Trophoblast cell (in vitro differentiated cells and primary cell): ENCODE results near the gene EPHA3.

Source experiments
- DNase-seq, 2 donors: peaks; one replicate each; pipeline ENCODE4 v3.0.0-alpha.2; 2016
- H2AFZ ChIP-seq: 2 replicates; pipeline ENCODE4 v1.6.1; 2013; ENCODE audit warnings: low read length, moderate library complexity, mild to moderate bottlenecking; ENCODE audit not compliant: insufficient read depth, poor library complexity
- H2AK5ac ChIP-seq: 2 replicates; pipeline ENCODE4 v1.6.1; 2013; ENCODE audit warnings: mild to moderate bottlenecking, low read length
- H2BK120ac ChIP-seq: 2 replicates; pipeline ENCODE4 v1.6.1; 2013; ENCODE audit warnings: low read length, mild to moderate bottlenecking, moderate library complexity; ENCODE audit not compliant: insufficient read depth, poor library complexity
- H2BK12ac ChIP-seq: 2 replicates; pipeline ENCODE4 v1.6.1; 2013; ENCODE audit warnings: mild to moderate bottlenecking, low read length, moderate library complexity
- H2BK5ac ChIP-seq: 2 replicates; pipeline ENCODE4 v1.6.1; 2013; ENCODE audit warnings: low read length, low read depth, moderate library complexity, mild to moderate bottlenecking; ENCODE audit not compliant: poor library complexity
- H3K14ac ChIP-seq: 2 replicates; pipeline ENCODE4 v1.6.1; 2013; ENCODE audit warnings: mild to moderate bottlenecking, low read length
- H3K18ac ChIP-seq: 2 replicates; pipeline ENCODE4 v1.6.1; 2013; ENCODE audit warnings: mild to moderate bottlenecking, low read length
- H3K23ac ChIP-seq: 2 replicates; pipeline ENCODE4 v1.6.1; 2013; ENCODE audit warnings: low read length
- H3K27ac ChIP-seq: 2 replicates; pipeline ENCODE4 v1.5.1; 2013; ENCODE audit warnings: low read depth, mild to moderate bottlenecking, inconsistent platforms, low read length, moderate library complexity
- H3K27me3 ChIP-seq: 2 replicates; pipeline ENCODE4 v1.6.1; 2013; ENCODE audit warnings: inconsistent platforms, mild to moderate bottlenecking, low read length, moderate library complexity; ENCODE audit not compliant: insufficient read depth
- H3K36me3 ChIP-seq, 2 experiments: 1 replicate in 1 of 2; 2 replicates in 1 of 2; pipeline ENCODE4 v1.6.1; 2013; ENCODE audit warnings: low read length in 2 of 2, mild to moderate bottlenecking in 2 of 2, moderate library complexity in 1 of 2; ENCODE audit not compliant: insufficient read depth in 2 of 2, control insufficient read depth in 1 of 2
- H3K4ac ChIP-seq: 2 replicates; pipeline ENCODE4 v1.6.1; 2013; ENCODE audit warnings: low read depth, mild to moderate bottlenecking, low read length, moderate library complexity
- H3K4me1 ChIP-seq, 2 experiments: 1 replicate in 1 of 2; 2 replicates in 1 of 2; pipeline ENCODE4 v1.6.1; 2013; ENCODE audit warnings: low read length in 2 of 2, mild to moderate bottlenecking in 2 of 2, moderate library complexity in 1 of 2; ENCODE audit not compliant: insufficient read depth in 2 of 2, control insufficient read depth in 1 of 2
- H3K4me2 ChIP-seq: 2 replicates; pipeline ENCODE4 v1.6.1; 2013; ENCODE audit warnings: inconsistent platforms, mild to moderate bottlenecking, low read length, moderate library complexity
- H3K4me3 ChIP-seq: 2 replicates; pipeline ENCODE4 v1.5.1; 2013; ENCODE audit warnings: mild to moderate bottlenecking, low read depth, low read length, inconsistent platforms
- H3K79me1 ChIP-seq: one replicate; pipeline ENCODE4 v1.6.1; 2013; ENCODE audit warnings: low read length
- H3K79me2 ChIP-seq: 2 replicates; pipeline ENCODE4 v1.6.1; 2013; ENCODE audit warnings: low read length, mild to moderate bottlenecking; ENCODE audit not compliant: control insufficient read depth, insufficient read depth, poor library complexity
- H3K9ac ChIP-seq: 2 replicates; pipeline ENCODE4 v1.6.1; 2013; ENCODE audit warnings: mild to moderate bottlenecking, low read length
- H3K9me3 ChIP-seq: 2 replicates; pipeline ENCODE4 v1.6.1; 2013; ENCODE audit warnings: low read depth, mild to moderate bottlenecking, control low read depth, inconsistent platforms, low read length; ENCODE audit not compliant: insufficient read depth
- H4K12ac ChIP-seq: 2 replicates; pipeline ENCODE4 v1.6.1; 2013; ENCODE audit warnings: low read depth, mild to moderate bottlenecking, low read length, moderate library complexity
- H4K8ac ChIP-seq: 2 replicates; pipeline ENCODE4 v1.6.1; 2013; ENCODE audit warnings: low read depth, mild to moderate bottlenecking, low read length, moderate library complexity
- H4K91ac ChIP-seq: one replicate; pipeline ENCODE4 v1.6.1; 2013; ENCODE audit warnings: low read depth, mild to moderate bottlenecking, low read length, moderate library complexity
- WGBS: extraction: QIAGEN DNeasy Blood & Tissue Kit; methylation state at CpG from one replicate; pipeline ENCODE4 v1.1.7; 2013; ENCODE audit warnings: missing lambda C conversion rate; ENCODE audit not compliant: insufficient read length, insufficient coverage; ENCODE audit errors: extremely low coverage; 5-methylcytosine and 5-hydroxymethylcytosine counted together

The EPHA3 gene

GRCh38 chr3:89223188-89223587 is 115.8 kb downstream of the EPHA3 start:
- no peak overlapping the region for H2AFZ ChIP-seq
- H3K27me3 ChIP-seq: no peaks in the 10 kb centered on the region
- H3K18ac ChIP-seq: no peak overlapping the region
- no peak overlapping the region for H3K4ac ChIP-seq
- H4K91ac ChIP-seq: no peak overlapping the region
- H3K4me1 ChIP-seq: no peaks in the 10 kb centered on the region
- no peak overlapping the region for H3K4me3 ChIP-seq
- H2AK5ac ChIP-seq: no peak overlapping the region
- WGBS: no CpG with 5 or more reads among the region's 6 CpGs
- no peak overlapping the region for H4K8ac ChIP-seq
- no peak overlapping the region for H2BK5ac ChIP-seq
- H3K9ac ChIP-seq: no peak overlapping the region
- no peak overlapping the region for H3K23ac ChIP-seq
- no peak overlapping the region for H2BK120ac ChIP-seq
- H3K79me1 ChIP-seq: no peaks in the 10 kb centered on the region
- H3K27ac ChIP-seq: no peak overlapping the region
- no peaks in the 10 kb centered on the region for H3K79me2 ChIP-seq
- H3K4me2 ChIP-seq: no peak overlapping the region
- H4K12ac ChIP-seq: no peak overlapping the region
- H3K36me3 ChIP-seq: no peaks in the 10 kb centered on the region
- H3K9me3 ChIP-seq: no peaks in the 10 kb centered on the region
- H2BK12ac ChIP-seq: no peak overlapping the region
- no peak overlapping the region for H3K14ac ChIP-seq
- DNase-seq: no peak

DNA sequence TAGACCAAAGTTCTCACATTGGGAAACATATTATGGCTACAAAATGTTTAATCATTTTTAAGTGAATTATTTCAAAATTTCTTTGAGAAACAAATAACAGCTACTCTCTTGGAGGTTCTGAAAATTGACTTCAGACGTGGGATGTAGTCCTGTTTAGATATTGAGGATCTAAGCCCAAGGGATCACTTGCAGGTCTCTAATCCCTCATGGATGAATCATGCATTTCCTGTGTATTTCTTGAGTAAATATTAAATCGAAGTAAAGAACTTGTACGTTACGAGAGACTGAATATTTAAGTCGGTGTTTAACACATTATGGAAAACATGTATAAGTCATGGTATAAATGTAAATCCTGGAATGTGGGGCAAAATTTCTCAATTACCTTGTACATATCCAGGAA is 119.8 kb downstream of the EPHA3 start:
- no peak overlapping the region for H3K14ac ChIP-seq
- H3K36me3 ChIP-seq: no peaks in the 10 kb centered on the region
- no peaks in the 10 kb centered on the region for H3K79me1 ChIP-seq
- H4K12ac ChIP-seq: no peak overlapping the region
- no peaks in the 10 kb centered on the region for H3K79me2 ChIP-seq
- H2BK120ac ChIP-seq: no peak overlapping the region
- no peak overlapping the region for H3K4ac ChIP-seq
- H3K9ac ChIP-seq: no peak overlapping the region
- no peak overlapping the region for H2BK5ac ChIP-seq
- no peak overlapping the region for H2BK12ac ChIP-seq
- no peak overlapping the region for H4K91ac ChIP-seq
- H2AK5ac ChIP-seq: no peak overlapping the region
- no peak overlapping the region for H3K23ac ChIP-seq
- H3K4me1 ChIP-seq: no peaks in the 10 kb centered on the region
- no peak overlapping the region for H3K18ac ChIP-seq
- H3K4me2 ChIP-seq: no peak overlapping the region
- no peak overlapping the region for H3K4me3 ChIP-seq
- no peak overlapping the region for H2AFZ ChIP-seq
- no peaks in the 10 kb centered on the region for H3K9me3 ChIP-seq
- H3K27me3 ChIP-seq: no peaks in the 10 kb centered on the region
- DNase-seq: no peak
- no peak overlapping the region for H4K8ac ChIP-seq
- no CpG with 5 or more reads among the region's 5 CpGs for WGBS
- no peak overlapping the region for H3K27ac ChIP-seq

DNA sequence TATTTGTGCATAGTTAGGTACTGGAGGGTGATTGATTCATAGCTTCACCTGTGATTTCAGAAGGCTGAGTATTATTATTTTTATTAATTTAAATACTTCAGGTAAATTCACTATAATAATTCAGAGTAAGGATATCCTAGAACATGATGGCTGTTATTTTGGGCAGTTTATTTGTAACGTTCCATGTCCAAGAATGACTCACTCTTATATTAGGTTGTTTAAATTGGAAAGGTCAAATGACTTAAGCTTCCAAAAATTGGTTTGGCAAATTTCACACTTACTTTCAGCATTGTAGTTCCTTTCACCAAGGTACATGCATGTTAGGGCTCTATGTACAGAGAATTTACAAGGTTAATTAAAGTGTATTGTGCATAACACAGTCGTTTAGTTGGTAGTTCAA is 120.2 kb downstream of the EPHA3 start:
- H3K14ac ChIP-seq: no peak overlapping the region
- no peak overlapping the region for H3K23ac ChIP-seq
- H3K4me1 ChIP-seq: no peaks in the 10 kb centered on the region
- no peak overlapping the region for H2BK5ac ChIP-seq
- H3K4me2 ChIP-seq: no peak overlapping the region
- H3K9me3 ChIP-seq: no peaks in the 10 kb centered on the region
- no peaks in the 10 kb centered on the region for H3K79me1 ChIP-seq
- no peak overlapping the region for H2BK12ac ChIP-seq
- no peak overlapping the region for H3K9ac ChIP-seq
- no peak overlapping the region for H4K12ac ChIP-seq
- H3K4ac ChIP-seq: no peak overlapping the region
- no peak overlapping the region for H3K18ac ChIP-seq
- H2AK5ac ChIP-seq: no peak overlapping the region
- H3K36me3 ChIP-seq: no peaks in the 10 kb centered on the region
- no peak overlapping the region for H4K8ac ChIP-seq
- no peak for DNase-seq
- H4K91ac ChIP-seq: no peak overlapping the region
- H2BK120ac ChIP-seq: no peak overlapping the region
- H3K27ac ChIP-seq: no peak overlapping the region
- no peak overlapping the region for H2AFZ ChIP-seq
- no peaks in the 10 kb centered on the region for H3K79me2 ChIP-seq
- H3K27me3 ChIP-seq: no peaks in the 10 kb centered on the region
- no peak overlapping the region for H3K4me3 ChIP-seq
- WGBS: no CpG with 5 or more reads among the region's 2 CpGs

DNA sequence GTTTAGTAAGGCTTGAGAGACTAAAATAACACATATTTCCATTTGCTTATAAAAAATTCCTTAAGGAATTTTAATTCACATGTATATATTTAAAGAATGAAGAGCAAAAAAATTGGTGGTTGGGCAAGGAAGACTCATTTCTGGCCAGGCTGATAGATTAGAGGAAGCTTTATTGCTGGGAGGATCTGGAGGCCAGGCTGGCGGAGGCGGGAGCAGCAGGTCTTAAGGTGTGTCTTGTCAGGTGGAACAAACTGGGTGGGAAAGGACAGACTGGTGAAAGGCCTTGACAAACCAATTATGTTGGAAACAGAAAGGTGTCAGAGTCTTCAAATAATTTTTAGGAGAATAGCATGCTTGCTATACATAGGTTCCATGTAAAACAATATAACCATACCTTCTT is 124.7 kb downstream of the EPHA3 start:
- Histone ChIP-seq H3K4me3 (no peak overlapping the region), H3K27ac (no peak overlapping the region), H2BK5ac (no peak overlapping the region), H3K79me1 (no peaks in the 10 kb centered on the region), H2BK120ac (no peak overlapping the region), H3K9me3 (no peaks in the 10 kb centered on the region), H4K8ac (no peak overlapping the region), H3K36me3 (no peaks in the 10 kb centered on the region), H3K79me2 (no peaks in the 10 kb centered on the region), H3K4ac (no peak overlapping the region), H3K4me2 (no peak overlapping the region), H3K27me3 (no peaks in the 10 kb centered on the region), H4K12ac (no peak overlapping the region), H4K91ac (no peak overlapping the region), H3K18ac (no peak overlapping the region), H2BK12ac (no peak overlapping the region), H2AFZ (no peak overlapping the region), H3K4me1 (no peaks in the 10 kb centered on the region), H3K23ac (no peak overlapping the region), H3K9ac (no peak overlapping the region), H3K14ac (no peak overlapping the region), H2AK5ac (no peak overlapping the region)
- no peak for DNase-seq
- no CpG with 5 or more reads among the region's 2 CpGs for WGBS

DNA sequence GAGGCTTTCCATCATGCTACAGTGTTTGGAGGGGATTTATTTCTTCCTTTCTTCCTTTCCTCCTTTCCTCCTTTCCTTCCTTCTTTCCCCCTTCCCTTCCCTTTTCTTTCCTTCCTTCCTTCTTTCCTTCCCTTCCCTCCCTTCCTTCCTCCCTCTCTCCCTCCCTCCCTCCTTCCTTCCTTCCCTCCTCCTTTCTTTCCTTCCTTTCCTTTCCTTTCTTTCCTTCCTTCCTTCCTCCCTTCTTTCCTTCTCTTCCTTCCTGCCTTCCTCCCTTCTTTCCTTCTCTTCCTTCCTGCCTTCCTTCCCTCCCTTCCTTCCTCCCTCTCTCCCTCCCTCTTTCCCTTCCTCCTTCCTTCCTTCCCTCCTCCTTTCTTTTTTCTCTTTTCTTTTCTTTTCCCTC is 127.2 kb downstream of the EPHA3 start:
- no peaks in the 10 kb centered on the region for H3K27me3 ChIP-seq
- no peak overlapping the region for H2BK12ac ChIP-seq
- no peak overlapping the region for H3K18ac ChIP-seq
- H3K23ac ChIP-seq: no peak overlapping the region
- H3K14ac ChIP-seq: no peak overlapping the region
- no peaks in the 10 kb centered on the region for H3K36me3 ChIP-seq
- H2BK120ac ChIP-seq: no peak overlapping the region
- H3K79me2 ChIP-seq: no peaks in the 10 kb centered on the region
- H3K4me1 ChIP-seq: no peaks in the 10 kb centered on the region
- H2BK5ac ChIP-seq: no peak overlapping the region
- no peak overlapping the region for H4K91ac ChIP-seq
- no peak overlapping the region for H3K4me3 ChIP-seq
- H2AK5ac ChIP-seq: no peak overlapping the region
- no peak overlapping the region for H2AFZ ChIP-seq
- no peak overlapping the region for H3K9ac ChIP-seq
- H3K4ac ChIP-seq: no peak overlapping the region
- no peak for DNase-seq
- H3K27ac ChIP-seq: no peak overlapping the region
- H3K4me2 ChIP-seq: no peak overlapping the region
- no peaks in the 10 kb centered on the region for H3K79me1 ChIP-seq
- no peak overlapping the region for H4K12ac ChIP-seq
- H3K9me3 ChIP-seq: no peaks in the 10 kb centered on the region
- no peak overlapping the region for H4K8ac ChIP-seq
